ENCODE measurements around the gene WDR82.

GRCh38 chr3:52293491-52294319 is 15.3 kb upstream of the WDR82 start:
- TF ChIP-seq SMARCC2 (IDR thresholded peaks at IDR 0.05; ENCODE audit: low read depth) (no peak), ZNF253 (CRISPR knock-in tag; conservative IDR thresholded peaks at IDR 0.05) (no peak), BRCA1 (IDR thresholded peaks at IDR 0.05) (no peak), BRCA1 (CRISPR knock-in tag; IDR thresholded peaks at IDR 0.05) (no peak), CTCF (IDR thresholded peaks at IDR 0.05 in 2 of 3, conservative IDR thresholded peaks at IDR 0.05 in 1 of 3; ENCODE audit: insufficient read depth in 2 of 3, low read depth in 1 of 3, low read length in 3 of 3) (no peak), TCF7L2 (IDR thresholded peaks at IDR 0.05; ENCODE audit: low read depth, low read length) (no peak), MAX (CRISPR knock-in tag; IDR thresholded peaks at IDR 0.05) (no peak), BRD4 (IDR thresholded peaks at IDR 0.05) (no peak)
